Measurements from ENCODE around the gene HYI.
"Not testable (repeated sequence)": the region's sequence is repeated elsewhere in the genome, so short reads cannot be mapped to it uniquely, and the experiment has no call there.

The HYI gene

GRCh38 chr1:43464681-43465504 lies 11.2 kb upstream of the HYI start:
- DNase-seq (ENCODE audit: low read depth): no peak

GRCh38 chr1:43463479-43463878 lies 9.7 kb upstream of the HYI start:
- no peak for DNase-seq (ENCODE audit: low read depth)

- no peak for DNase-seq (ENCODE audit: low read depth)
Observed at GRCh38 chr1:43460988-43461693, 7.4 kb upstream of the HYI start.

- not testable (repeated sequence) for DNase-seq (ENCODE audit: low read depth)
Observed at GRCh38 chr1:43458379-43458778, 4.6 kb upstream of the HYI start.

- DNase-seq (ENCODE audit: low read depth): no peak
Observed at GRCh38 chr1:43455213-43455889, 1.6 kb upstream of the HYI start.

- DNase-seq (ENCODE audit: low read depth): peak; percentile 28
Observed at GRCh38 chr1:43454270-43455011, 710 bp upstream of the HYI start.

GRCh38 chr1:43452789-43453441 lies 816 bp downstream of the HYI start:
- no peak for DNase-seq (ENCODE audit: low read depth)

GRCh38 chr1:43451701-43452532 lies 1.8 kb downstream of the HYI start:
- DNase-seq (ENCODE audit: low read depth): no peak

- DNase-seq (ENCODE audit: low read depth): no peak
Observed at GRCh38 chr1:43451157-43451591, 2.6 kb downstream of the HYI start.

GRCh38 chr1:43450251-43450941 lies 3.3 kb downstream of the HYI start:
- DNase-seq (ENCODE audit: low read depth): no peak

GRCh38 chr1:43449708-43450069 lies 4.0 kb downstream of the HYI start:
- no peak for DNase-seq (ENCODE audit: low read depth)

GRCh38 chr1:43448955-43449707 lies 4.6 kb downstream of the HYI start:
- DNase-seq (ENCODE audit: low read depth): no peak

GRCh38 chr1:43447891-43448708 lies 5.6 kb downstream of the HYI start:
- no peak for DNase-seq (ENCODE audit: low read depth)

- DNase-seq (ENCODE audit: low read depth): no peak
Observed at GRCh38 chr1:43446881-43447835, 6.6 kb downstream of the HYI start.

GRCh38 chr1:43446388-43446740 lies 7.4 kb downstream of the HYI start:
- no peak for DNase-seq (ENCODE audit: low read depth)

GRCh38 chr1:43445606-43446387 lies 7.9 kb downstream of the HYI start:
- DNase-seq (ENCODE audit: low read depth): no peak

- DNase-seq (ENCODE audit: low read depth): no peak
Observed at GRCh38 chr1:43444836-43445235, 8.9 kb downstream of the HYI start.
